ENCODE results near the gene RAB27B. TPM values are rescaled to one million over a fixed set of nuclear protein-coding genes. Genes with fewer than 3 reads are reported as not detected.

The RAB27B gene
- total RNA-seq, 1 experiment from 2014 or later, result 13.2 TPM

DNA sequence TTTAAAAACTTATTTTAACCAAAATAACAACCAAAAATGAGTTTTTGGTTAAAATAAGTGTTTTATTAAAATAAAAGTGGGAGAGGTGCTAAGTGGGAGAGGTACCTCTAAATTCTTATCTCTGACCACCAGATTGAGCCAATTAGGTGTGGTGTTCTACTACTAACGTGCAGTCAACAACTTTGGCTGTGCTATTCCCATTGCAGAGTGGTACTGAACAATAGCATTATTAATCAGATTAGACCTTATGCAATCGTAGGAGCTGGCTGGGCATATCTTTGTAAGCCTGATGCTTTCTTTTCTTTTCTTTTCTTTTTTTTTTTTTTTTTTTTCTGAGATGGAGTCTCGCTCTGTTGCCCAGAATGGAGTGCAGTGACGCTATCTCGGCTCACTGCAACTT, 38.9 kb downstream of the RAB27B start:
- H3K27ac ChIP-seq (ENCODE audit: low read length), result no peak overlapping the region
- H3K4me1 ChIP-seq (ENCODE audit: insufficient read depth, low read length), result no peaks in the 10 kb centered on the region
- H3F3A ChIP-seq (ENCODE audit: low read length, unreplicated experiment), result no peaks in the 10 kb centered on the region
- no peaks in the 10 kb centered on the region for H4K20me1 ChIP-seq (ENCODE audit: low read length)
- no peak overlapping the region for H3K4me2 ChIP-seq (ENCODE audit: low read length)
- no peak for TF ChIP-seq EZH2phosphoT487 (IDR thresholded peaks at IDR 0.05; ENCODE audit: borderline replicate concordance, low read length)
- TF ChIP-seq, protein P1, sequence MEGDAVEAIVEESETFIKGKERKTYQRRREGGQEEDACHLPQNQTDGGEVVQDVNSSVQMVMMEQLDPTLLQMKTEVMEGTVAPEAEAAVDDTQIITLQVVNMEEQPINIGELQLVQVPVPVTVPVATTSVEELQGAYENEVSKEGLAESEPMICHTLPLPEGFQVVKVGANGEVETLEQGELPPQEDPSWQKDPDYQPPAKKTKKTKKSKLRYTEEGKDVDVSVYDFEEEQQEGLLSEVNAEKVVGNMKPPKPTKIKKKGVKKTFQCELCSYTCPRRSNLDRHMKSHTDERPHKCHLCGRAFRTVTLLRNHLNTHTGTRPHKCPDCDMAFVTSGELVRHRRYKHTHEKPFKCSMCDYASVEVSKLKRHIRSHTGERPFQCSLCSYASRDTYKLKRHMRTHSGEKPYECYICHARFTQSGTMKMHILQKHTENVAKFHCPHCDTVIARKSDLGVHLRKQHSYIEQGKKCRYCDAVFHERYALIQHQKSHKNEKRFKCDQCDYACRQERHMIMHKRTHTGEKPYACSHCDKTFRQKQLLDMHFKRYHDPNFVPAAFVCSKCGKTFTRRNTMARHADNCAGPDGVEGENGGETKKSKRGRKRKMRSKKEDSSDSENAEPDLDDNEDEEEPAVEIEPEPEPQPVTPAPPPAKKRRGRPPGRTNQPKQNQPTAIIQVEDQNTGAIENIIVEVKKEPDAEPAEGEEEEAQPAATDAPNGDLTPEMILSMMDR (conservative IDR thresholded peaks at IDR 0.05; ENCODE audit: low read depth, low read length), result no peak
- no peak for TF ChIP-seq EZH2 (IDR thresholded peaks at IDR 0.05; ENCODE audit: low read length, unreplicated experiment)
- H3K9me3 ChIP-seq (ENCODE audit: low read length), result no peaks in the 10 kb centered on the region
- H3K36me3 ChIP-seq (ENCODE audit: low read depth, low read length), result no peaks in the 10 kb centered on the region
- no TSS peak for BruUV-seq (replicated peaks)
- POLR2A ChIA-PET (ENCODE audit: unreplicated experiment), result no interaction called here
- H3K27me3 ChIP-seq (ENCODE audit: low read length), result no peaks in the 10 kb centered on the region
- ATAC-seq (no peak), DNase-seq (no peak)
- H3K4me3 ChIP-seq (ENCODE audit: low read length), result no peak overlapping the region
- CTCF ChIA-PET, result interaction anchor here (0.6 kb wide), 1 partner anchor 53 kb away, joined by 7 read pairs; no protein-coding TSS in a partner anchor
- intact Hi-C loops (cut with micrococcal nuclease), result no loop called here
- no peak overlapping the region for H3K9ac ChIP-seq (ENCODE audit: low read length)
- H3K9me2 ChIP-seq (replicated peaks; ENCODE audit: low read length), result no peaks in the 10 kb centered on the region
- no peaks in the 10 kb centered on the region for H3K79me2 ChIP-seq (ENCODE audit: low read length)
- no peak overlapping the region for H2AFZ ChIP-seq (ENCODE audit: low read length)

DNA sequence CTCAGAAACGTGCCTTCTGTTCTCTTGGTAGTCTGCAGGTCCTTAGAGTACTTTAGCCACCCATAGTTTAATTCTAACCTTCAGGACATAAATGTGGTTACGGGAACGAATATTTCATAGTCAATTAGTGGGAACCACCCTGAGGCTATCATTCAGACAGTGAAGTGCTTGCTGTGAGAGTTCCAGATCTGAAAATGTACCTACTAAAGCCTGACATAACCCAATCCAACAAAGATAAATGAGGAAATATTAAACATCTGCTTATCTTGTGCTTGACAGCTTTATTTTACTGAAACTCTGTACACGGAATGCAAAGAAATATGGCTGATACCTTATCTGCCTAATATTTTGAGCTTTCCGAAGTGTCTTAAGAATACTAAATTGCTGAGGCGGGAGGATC, 43.0 kb downstream of the RAB27B start:
- no peak overlapping the region for H3K4me2 ChIP-seq (ENCODE audit: low read length)
- no TSS peak for BruUV-seq (replicated peaks)

DNA sequence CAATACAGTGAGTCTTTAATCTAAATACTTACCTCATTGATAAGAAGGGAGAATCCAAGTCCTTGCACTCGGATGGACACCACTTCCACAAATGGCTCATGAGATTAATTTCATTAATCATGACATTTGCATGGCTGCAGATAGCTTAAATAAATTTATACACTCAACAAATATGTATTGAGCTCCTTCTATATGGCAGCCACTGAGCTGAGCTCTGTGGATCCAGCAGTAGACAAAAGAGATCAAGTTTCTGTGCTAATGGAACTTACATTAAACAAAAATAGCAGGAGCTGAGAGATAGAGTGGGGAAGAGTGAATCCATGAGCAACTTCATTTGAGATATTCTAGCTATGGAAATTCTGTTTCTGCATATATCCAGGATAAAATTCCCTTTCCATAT, 44.4 kb downstream of the RAB27B start:
- no peaks in the 10 kb centered on the region for H3K9me3 ChIP-seq (ENCODE audit: low read length)
- ATAC-seq, result no peak
- ChIA-PET POLR2A (ENCODE audit: unreplicated experiment) (interaction anchor here (0.6 kb wide), 1 partner anchor 19 kb away, joined by 3 read pairs; no protein-coding TSS in a partner anchor), CTCF (no interaction called here)
- no peak overlapping the region for H3K4me2 ChIP-seq (ENCODE audit: low read length)
- no peaks in the 10 kb centered on the region for H3F3A ChIP-seq (ENCODE audit: low read length, unreplicated experiment)
- H3K9ac ChIP-seq (ENCODE audit: low read length), result no peak overlapping the region
- H2AFZ ChIP-seq (ENCODE audit: low read length), result no peak overlapping the region
- no peak overlapping the region for H3K27ac ChIP-seq (ENCODE audit: low read length)
- H3K4me3 ChIP-seq (ENCODE audit: low read length), result no peak overlapping the region
- no peaks in the 10 kb centered on the region for H3K79me2 ChIP-seq (ENCODE audit: low read length)
- no peaks in the 10 kb centered on the region for H3K36me3 ChIP-seq (ENCODE audit: low read depth, low read length)
- no peaks in the 10 kb centered on the region for H4K20me1 ChIP-seq (ENCODE audit: low read length)
- no TSS peak for BruUV-seq (replicated peaks)
- no peak for TF ChIP-seq EZH2phosphoT487 (IDR thresholded peaks at IDR 0.05; ENCODE audit: borderline replicate concordance, low read length)
- TF ChIP-seq, protein P1 (conservative IDR thresholded peaks at IDR 0.05; ENCODE audit: low read depth, low read length), result no peak
- TF ChIP-seq EZH2 (IDR thresholded peaks at IDR 0.05; ENCODE audit: low read length, unreplicated experiment), result no peak
- DNase-seq, result no peak
- H3K27me3 ChIP-seq (ENCODE audit: low read length), result no peaks in the 10 kb centered on the region
- no peaks in the 10 kb centered on the region for H3K4me1 ChIP-seq (ENCODE audit: insufficient read depth, low read length)
- H3K9me2 ChIP-seq (replicated peaks; ENCODE audit: low read length), result no peaks in the 10 kb centered on the region
- intact Hi-C loops (cut with micrococcal nuclease), result no loop called here

More for the DNA sequence above, 43.0 kb downstream of the RAB27B start:
- H3K9ac ChIP-seq (ENCODE audit: low read length), result no peak overlapping the region
- ATAC-seq (no peak), DNase-seq (no peak)
- intact Hi-C loops (cut with micrococcal nuclease), result no loop called here
- H3K4me1 ChIP-seq (ENCODE audit: insufficient read depth, low read length), result no peaks in the 10 kb centered on the region
- no peaks in the 10 kb centered on the region for H3K9me3 ChIP-seq (ENCODE audit: low read length)
- no peaks in the 10 kb centered on the region for H3K79me2 ChIP-seq (ENCODE audit: low read length)
- no peak overlapping the region for H2AFZ ChIP-seq (ENCODE audit: low read length)
- TF ChIP-seq EZH2phosphoT487 (IDR thresholded peaks at IDR 0.05; ENCODE audit: borderline replicate concordance, low read length), result no peak
- TF ChIP-seq, protein P1 (conservative IDR thresholded peaks at IDR 0.05; ENCODE audit: low read depth, low read length), result no peak
- no peak for TF ChIP-seq EZH2 (IDR thresholded peaks at IDR 0.05; ENCODE audit: low read length, unreplicated experiment)
- no peak overlapping the region for H3K27ac ChIP-seq (ENCODE audit: low read length)
- H3K4me3 ChIP-seq (ENCODE audit: low read length), result no peak overlapping the region
- H3K9me2 ChIP-seq (replicated peaks; ENCODE audit: low read length), result no peaks in the 10 kb centered on the region
- ChIA-PET CTCF (no interaction called here), POLR2A (ENCODE audit: unreplicated experiment) (no interaction called here)
- H3F3A ChIP-seq (ENCODE audit: low read length, unreplicated experiment), result no peaks in the 10 kb centered on the region
- H4K20me1 ChIP-seq (ENCODE audit: low read length), result no peaks in the 10 kb centered on the region
- H3K27me3 ChIP-seq (ENCODE audit: low read length), result no peaks in the 10 kb centered on the region
- no peaks in the 10 kb centered on the region for H3K36me3 ChIP-seq (ENCODE audit: low read depth, low read length)
